WTC11 (cell line): ENCODE measurements around the gene TEX13D. TPM values are rescaled to one million over a fixed set of nuclear protein-coding genes. Genes with fewer than 3 reads are reported as not detected.

Experiments used
- ATAC-seq: fragments of 200-7000 bp; cut with Tn5 transposase; 2 replicates; pipeline ENCODE4 v1.10.0; 2021; ENCODE audit warnings: mild to moderate bottlenecking, moderate library complexity
- CTCF ChIA-PET: fragments of 300-600 bp; sonication (Branson Sonifier 250); formaldehyde crosslinking; loops from one replicate; lab custom pipeline; 2021; ENCODE audit warnings: antibody characterized with exemption; lab: Charles Lee
- POLR2A ChIA-PET: fragments of 350-600 bp; sonication (Branson Sonifier 250); formaldehyde crosslinking; loops from one replicate; lab custom pipeline; 2021; ENCODE audit warnings: antibody characterized with exemption; lab: Charles Lee
- DNase-seq: peaks from one replicate; pipeline ENCODE4 v3.0.0; 2021; ENCODE audit warnings: low spot score
- H3K27ac Mint-ChIP-seq: 2 replicates; pipeline ENCODE4 v1.8.0; 2021; ENCODE audit warnings: mixed read lengths
- H3K27me3 Mint-ChIP-seq: 2 replicates; pipeline ENCODE4 v1.8.0; 2021; ENCODE audit warnings: low read depth, mild to moderate bottlenecking, moderate library complexity, mixed read lengths
- H3K36me3 Mint-ChIP-seq: 2 replicates; pipeline ENCODE4 v1.8.0; 2021; ENCODE audit warnings: mixed read lengths
- H3K4me1 Mint-ChIP-seq: 2 replicates; pipeline ENCODE4 v1.8.0; 2022; ENCODE audit warnings: mixed read lengths
- H3K4me3 Mint-ChIP-seq: 2 replicates; pipeline ENCODE4 v1.8.0; 2021; ENCODE audit warnings: mild to moderate bottlenecking, moderate library complexity, mixed read lengths
- H3K9me3 Mint-ChIP-seq: 2 replicates; pipeline ENCODE4 v1.8.0; 2021; ENCODE audit warnings: mixed read lengths
- CBFB ChIP-seq: sonication (generic); formaldehyde crosslinking; IDR thresholded peaks from 2 replicates; pipeline ENCODE4 v1.8.1; 2022; ENCODE audit warnings: mild to moderate bottlenecking, low read depth, missing genetic modification reagents
- CREM ChIP-seq: sonication (generic); formaldehyde crosslinking; IDR thresholded peaks from 2 replicates; pipeline ENCODE4 v1.8.1; 2022; ENCODE audit warnings: mild to moderate bottlenecking, missing genetic modification reagents, moderate library complexity
- GABPB1 ChIP-seq: sonication (generic); formaldehyde crosslinking; IDR thresholded peaks from 2 replicates; pipeline ENCODE4 v1.8.1; 2023; ENCODE audit warnings: mild to moderate bottlenecking, missing genetic modification reagents
- IRF2 ChIP-seq: sonication (generic); formaldehyde crosslinking; IDR thresholded peaks from 2 replicates; pipeline ENCODE4 v1.8.0; 2022; ENCODE audit warnings: low read depth, missing genetic modification reagents, borderline replicate concordance
- PRRX2 ChIP-seq: fragments of 250-450 bp; sonication (Bioruptor Pico); IDR thresholded peaks from 2 replicates; pipeline ENCODE4 v1.8.0; 2021; ENCODE audit warnings: mild to moderate bottlenecking
- SMAD4 ChIP-seq: sonication (generic); formaldehyde crosslinking; IDR thresholded peaks from 2 replicates; pipeline ENCODE4 v1.8.0; 2022; ENCODE audit warnings: mild to moderate bottlenecking, missing genetic modification reagents
- SP1 ChIP-seq: sonication (generic); formaldehyde crosslinking; conservative IDR thresholded peaks from 2 replicates; pipeline ENCODE4 v1.8.1; 2022; ENCODE audit warnings: missing genetic modification reagents
- TCF7 ChIP-seq: sonication (generic); formaldehyde crosslinking; IDR thresholded peaks from 2 replicates; pipeline ENCODE4 v1.8.0; 2022; ENCODE audit warnings: mild to moderate bottlenecking, low read depth, missing genetic modification reagents, moderate library complexity
- TEAD4 ChIP-seq: sonication (generic); formaldehyde crosslinking; IDR thresholded peaks from 2 replicates; pipeline ENCODE4 v1.8.0; 2022; ENCODE audit warnings: mild to moderate bottlenecking, missing genetic modification reagents
- total RNA-seq: library from RNA; stranded (reverse); gene quantifications from 3 replicates; pipeline ENCODE4 v1.2.3, GENCODE V29; 2021
- TF ChIP-seq, protein P1 (sequence below): sonication (generic); formaldehyde crosslinking; IDR thresholded peaks from 2 replicates; pipeline ENCODE4 v1.8.1; 2022; ENCODE audit warnings: mild to moderate bottlenecking, moderate library complexity, missing genetic modification reagents
- TF ChIP-seq, protein P2 (sequence below): fragments of 200-600 bp; IDR thresholded peaks from 2 replicates; pipeline ENCODE4 v1.8.0; 2022; ENCODE audit warnings: antibody characterized with exemption
- TF ChIP-seq, protein P3 (sequence below): sonication (generic); formaldehyde crosslinking; IDR thresholded peaks from 2 replicates; pipeline ENCODE4 v1.8.0; 2023; ENCODE audit warnings: mild to moderate bottlenecking, missing genetic modification reagents
- TF ChIP-seq, protein P4 (sequence below): fragments of 250-450 bp; sonication (Bioruptor Pico); IDR thresholded peaks from 2 replicates; pipeline ENCODE4 v1.8.0; 2021; ENCODE audit warnings: mild to moderate bottlenecking
- TF ChIP-seq, protein P5 (sequence below): sonication (generic); formaldehyde crosslinking; IDR thresholded peaks from 2 replicates; pipeline ENCODE4 v1.8.1; 2022; ENCODE audit warnings: missing genetic modification reagents, borderline replicate concordance
- TF ChIP-seq, protein P6 (sequence below): sonication (generic); formaldehyde crosslinking; conservative IDR thresholded peaks from 2 replicates; pipeline ENCODE4 v1.8.1; 2023; ENCODE audit warnings: mild to moderate bottlenecking, low read depth, missing genetic modification reagents, moderate library complexity

TEX13D gene
- total RNA-seq, 1 experiment from 2014 or later, result not detected

DNA sequence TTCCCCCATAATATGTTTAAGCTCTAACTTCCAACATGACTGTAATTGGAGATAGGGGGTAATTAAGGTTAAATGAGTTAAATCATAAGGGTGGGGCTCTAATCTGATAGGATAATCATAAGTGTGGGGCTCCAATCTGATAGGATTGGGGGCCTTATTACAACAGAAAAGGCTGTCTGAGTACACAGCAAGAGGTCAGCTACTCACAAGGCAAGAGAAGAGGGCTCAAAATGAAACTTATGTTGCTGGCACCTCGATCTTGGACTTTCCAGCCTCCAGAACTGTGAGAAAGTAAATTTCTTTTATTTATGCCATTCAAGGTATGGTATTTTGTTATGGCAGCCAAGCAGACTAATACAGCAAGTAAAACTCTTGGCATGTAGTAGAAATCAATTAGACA lies 30.3 kb downstream of the TEX13D start:
- CTCF ChIA-PET, result no interaction called here
- POLR2A ChIA-PET, result no interaction called here
- ATAC-seq, result no peak

DNA sequence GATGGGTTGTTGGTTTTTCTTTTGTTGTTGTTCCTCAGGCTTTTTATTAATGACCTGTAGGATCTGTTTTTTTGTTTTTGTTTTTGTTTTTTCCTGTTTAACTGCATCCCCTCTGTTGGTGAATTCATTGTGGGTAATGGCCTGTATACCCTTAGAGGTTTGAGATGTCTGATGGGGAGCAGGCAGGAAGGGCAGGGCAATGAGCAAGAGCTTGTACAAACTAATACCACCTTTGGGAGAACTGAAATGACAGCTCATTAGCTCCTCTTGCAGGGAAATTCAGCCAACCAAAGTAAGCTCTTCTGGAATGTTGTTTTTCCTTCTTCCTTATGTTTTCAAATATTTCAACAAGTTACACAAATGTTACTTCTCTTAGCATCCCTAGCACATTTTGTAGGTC lies 37.3 kb downstream of the TEX13D start:
- CTCF ChIA-PET, result no interaction called here
- no peak overlapping the region for H3K4me3 Mint-ChIP-seq
- POLR2A ChIA-PET, result no interaction called here
- TF ChIP-seq TCF7 (CRISPR knock-in tag), result no peak
- no peak for TF ChIP-seq SP1 (CRISPR knock-in tag)
- no peak for TF ChIP-seq GABPB1 (CRISPR knock-in tag)
- TF ChIP-seq, protein P1, sequence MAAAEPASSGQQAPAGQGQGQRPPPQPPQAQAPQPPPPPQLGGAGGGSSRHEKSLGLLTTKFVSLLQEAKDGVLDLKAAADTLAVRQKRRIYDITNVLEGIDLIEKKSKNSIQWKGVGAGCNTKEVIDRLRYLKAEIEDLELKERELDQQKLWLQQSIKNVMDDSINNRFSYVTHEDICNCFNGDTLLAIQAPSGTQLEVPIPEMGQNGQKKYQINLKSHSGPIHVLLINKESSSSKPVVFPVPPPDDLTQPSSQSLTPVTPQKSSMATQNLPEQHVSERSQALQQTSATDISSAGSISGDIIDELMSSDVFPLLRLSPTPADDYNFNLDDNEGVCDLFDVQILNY (CRISPR knock-in tag), result no peak
- TF ChIP-seq, protein P2, sequence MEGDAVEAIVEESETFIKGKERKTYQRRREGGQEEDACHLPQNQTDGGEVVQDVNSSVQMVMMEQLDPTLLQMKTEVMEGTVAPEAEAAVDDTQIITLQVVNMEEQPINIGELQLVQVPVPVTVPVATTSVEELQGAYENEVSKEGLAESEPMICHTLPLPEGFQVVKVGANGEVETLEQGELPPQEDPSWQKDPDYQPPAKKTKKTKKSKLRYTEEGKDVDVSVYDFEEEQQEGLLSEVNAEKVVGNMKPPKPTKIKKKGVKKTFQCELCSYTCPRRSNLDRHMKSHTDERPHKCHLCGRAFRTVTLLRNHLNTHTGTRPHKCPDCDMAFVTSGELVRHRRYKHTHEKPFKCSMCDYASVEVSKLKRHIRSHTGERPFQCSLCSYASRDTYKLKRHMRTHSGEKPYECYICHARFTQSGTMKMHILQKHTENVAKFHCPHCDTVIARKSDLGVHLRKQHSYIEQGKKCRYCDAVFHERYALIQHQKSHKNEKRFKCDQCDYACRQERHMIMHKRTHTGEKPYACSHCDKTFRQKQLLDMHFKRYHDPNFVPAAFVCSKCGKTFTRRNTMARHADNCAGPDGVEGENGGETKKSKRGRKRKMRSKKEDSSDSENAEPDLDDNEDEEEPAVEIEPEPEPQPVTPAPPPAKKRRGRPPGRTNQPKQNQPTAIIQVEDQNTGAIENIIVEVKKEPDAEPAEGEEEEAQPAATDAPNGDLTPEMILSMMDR, result no peak
- no peak for TF ChIP-seq CREM (CRISPR knock-in tag)
- ATAC-seq, result no peak
- H3K4me1 Mint-ChIP-seq, result no peaks in the 10 kb centered on the region
- no peaks in the 10 kb centered on the region for H3K9me3 Mint-ChIP-seq
- no peaks in the 10 kb centered on the region for H3K36me3 Mint-ChIP-seq
- DNase-seq, result no peak
- no peak overlapping the region for H3K27ac Mint-ChIP-seq
- no peaks in the 10 kb centered on the region for H3K27me3 Mint-ChIP-seq

More for the DNA sequence above, 30.3 kb downstream of the TEX13D start:
- Mint-ChIP-seq H3K4me3 (no peak overlapping the region), H3K4me1 (no peaks in the 10 kb centered on the region), H3K9me3 (no peaks in the 10 kb centered on the region), H3K36me3 (no peaks in the 10 kb centered on the region), H3K27me3 (no peaks in the 10 kb centered on the region; the same call in 1 of the 2 replicates), H3K27ac (no peak overlapping the region)
- TF ChIP-seq, protein P3, sequence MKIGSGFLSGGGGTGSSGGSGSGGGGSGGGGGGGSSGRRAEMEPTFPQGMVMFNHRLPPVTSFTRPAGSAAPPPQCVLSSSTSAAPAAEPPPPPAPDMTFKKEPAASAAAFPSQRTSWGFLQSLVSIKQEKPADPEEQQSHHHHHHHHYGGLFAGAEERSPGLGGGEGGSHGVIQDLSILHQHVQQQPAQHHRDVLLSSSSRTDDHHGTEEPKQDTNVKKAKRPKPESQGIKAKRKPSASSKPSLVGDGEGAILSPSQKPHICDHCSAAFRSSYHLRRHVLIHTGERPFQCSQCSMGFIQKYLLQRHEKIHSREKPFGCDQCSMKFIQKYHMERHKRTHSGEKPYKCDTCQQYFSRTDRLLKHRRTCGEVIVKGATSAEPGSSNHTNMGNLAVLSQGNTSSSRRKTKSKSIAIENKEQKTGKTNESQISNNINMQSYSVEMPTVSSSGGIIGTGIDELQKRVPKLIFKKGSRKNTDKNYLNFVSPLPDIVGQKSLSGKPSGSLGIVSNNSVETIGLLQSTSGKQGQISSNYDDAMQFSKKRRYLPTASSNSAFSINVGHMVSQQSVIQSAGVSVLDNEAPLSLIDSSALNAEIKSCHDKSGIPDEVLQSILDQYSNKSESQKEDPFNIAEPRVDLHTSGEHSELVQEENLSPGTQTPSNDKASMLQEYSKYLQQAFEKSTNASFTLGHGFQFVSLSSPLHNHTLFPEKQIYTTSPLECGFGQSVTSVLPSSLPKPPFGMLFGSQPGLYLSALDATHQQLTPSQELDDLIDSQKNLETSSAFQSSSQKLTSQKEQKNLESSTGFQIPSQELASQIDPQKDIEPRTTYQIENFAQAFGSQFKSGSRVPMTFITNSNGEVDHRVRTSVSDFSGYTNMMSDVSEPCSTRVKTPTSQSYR (CRISPR knock-in tag), result no peak
- no peak for DNase-seq

DNA sequence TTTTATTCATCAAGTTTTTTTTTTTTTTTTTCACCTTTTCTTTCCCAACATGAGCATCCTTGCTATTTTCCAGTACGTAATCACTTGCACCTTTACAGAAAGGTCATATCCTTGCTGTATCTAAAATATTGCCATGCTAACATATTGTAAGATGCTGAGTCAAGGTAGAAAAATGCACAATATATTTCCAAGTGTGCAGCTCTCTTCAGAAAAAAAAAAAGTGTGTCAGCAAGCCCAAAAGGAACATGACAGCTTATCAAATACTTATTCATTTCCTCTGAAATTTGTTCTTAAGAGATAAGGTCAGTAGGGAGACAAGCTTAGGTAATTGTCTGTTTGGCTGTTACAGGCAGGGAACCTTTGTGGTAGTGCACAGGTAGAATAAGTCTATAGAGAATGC lies 40.9 kb downstream of the TEX13D start:
- no peaks in the 10 kb centered on the region for H3K36me3 Mint-ChIP-seq
- H3K4me3 Mint-ChIP-seq, result no peak overlapping the region
- ATAC-seq (no peak), DNase-seq (no peak)
- 0 out of 2 replicates have a peak, but pooled peaks cover 6% of the 10 kb centered on the region for H3K4me1 Mint-ChIP-seq
- no peaks in the 10 kb centered on the region for H3K27me3 Mint-ChIP-seq
- no peaks in the 10 kb centered on the region for H3K9me3 Mint-ChIP-seq
- ChIA-PET CTCF (no interaction called here), POLR2A (no interaction called here)
- TF ChIP-seq, protein P4, sequence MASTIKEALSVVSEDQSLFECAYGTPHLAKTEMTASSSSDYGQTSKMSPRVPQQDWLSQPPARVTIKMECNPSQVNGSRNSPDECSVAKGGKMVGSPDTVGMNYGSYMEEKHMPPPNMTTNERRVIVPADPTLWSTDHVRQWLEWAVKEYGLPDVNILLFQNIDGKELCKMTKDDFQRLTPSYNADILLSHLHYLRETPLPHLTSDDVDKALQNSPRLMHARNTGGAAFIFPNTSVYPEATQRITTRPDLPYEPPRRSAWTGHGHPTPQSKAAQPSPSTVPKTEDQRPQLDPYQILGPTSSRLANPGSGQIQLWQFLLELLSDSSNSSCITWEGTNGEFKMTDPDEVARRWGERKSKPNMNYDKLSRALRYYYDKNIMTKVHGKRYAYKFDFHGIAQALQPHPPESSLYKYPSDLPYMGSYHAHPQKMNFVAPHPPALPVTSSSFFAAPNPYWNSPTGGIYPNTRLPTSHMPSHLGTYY, result no peak
- TF ChIP-seq, protein P5, sequence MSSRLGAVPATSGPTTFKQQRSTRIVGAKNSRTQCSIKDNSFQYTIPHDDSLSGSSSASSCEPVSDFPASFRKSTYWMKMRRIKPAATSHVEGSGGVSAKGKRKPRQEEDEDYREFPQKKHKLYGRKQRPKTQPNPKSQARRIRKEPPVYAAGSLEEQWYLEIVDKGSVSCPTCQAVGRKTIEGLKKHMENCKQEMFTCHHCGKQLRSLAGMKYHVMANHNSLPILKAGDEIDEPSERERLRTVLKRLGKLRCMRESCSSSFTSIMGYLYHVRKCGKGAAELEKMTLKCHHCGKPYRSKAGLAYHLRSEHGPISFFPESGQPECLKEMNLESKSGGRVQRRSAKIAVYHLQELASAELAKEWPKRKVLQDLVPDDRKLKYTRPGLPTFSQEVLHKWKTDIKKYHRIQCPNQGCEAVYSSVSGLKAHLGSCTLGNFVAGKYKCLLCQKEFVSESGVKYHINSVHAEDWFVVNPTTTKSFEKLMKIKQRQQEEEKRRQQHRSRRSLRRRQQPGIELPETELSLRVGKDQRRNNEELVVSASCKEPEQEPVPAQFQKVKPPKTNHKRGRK (CRISPR knock-in tag), result no peak
- TF ChIP-seq SMAD4 (CRISPR knock-in tag), result no peak
- TF ChIP-seq, protein P3 (CRISPR knock-in tag), result no peak
- no peak for TF ChIP-seq TEAD4 (CRISPR knock-in tag)
- no peak for TF ChIP-seq CBFB (CRISPR knock-in tag)
- no peak for TF ChIP-seq PRRX2
- no peak for TF ChIP-seq GABPB1 (CRISPR knock-in tag)
- no peak for TF ChIP-seq IRF2 (CRISPR knock-in tag)
- TF ChIP-seq, protein P6, sequence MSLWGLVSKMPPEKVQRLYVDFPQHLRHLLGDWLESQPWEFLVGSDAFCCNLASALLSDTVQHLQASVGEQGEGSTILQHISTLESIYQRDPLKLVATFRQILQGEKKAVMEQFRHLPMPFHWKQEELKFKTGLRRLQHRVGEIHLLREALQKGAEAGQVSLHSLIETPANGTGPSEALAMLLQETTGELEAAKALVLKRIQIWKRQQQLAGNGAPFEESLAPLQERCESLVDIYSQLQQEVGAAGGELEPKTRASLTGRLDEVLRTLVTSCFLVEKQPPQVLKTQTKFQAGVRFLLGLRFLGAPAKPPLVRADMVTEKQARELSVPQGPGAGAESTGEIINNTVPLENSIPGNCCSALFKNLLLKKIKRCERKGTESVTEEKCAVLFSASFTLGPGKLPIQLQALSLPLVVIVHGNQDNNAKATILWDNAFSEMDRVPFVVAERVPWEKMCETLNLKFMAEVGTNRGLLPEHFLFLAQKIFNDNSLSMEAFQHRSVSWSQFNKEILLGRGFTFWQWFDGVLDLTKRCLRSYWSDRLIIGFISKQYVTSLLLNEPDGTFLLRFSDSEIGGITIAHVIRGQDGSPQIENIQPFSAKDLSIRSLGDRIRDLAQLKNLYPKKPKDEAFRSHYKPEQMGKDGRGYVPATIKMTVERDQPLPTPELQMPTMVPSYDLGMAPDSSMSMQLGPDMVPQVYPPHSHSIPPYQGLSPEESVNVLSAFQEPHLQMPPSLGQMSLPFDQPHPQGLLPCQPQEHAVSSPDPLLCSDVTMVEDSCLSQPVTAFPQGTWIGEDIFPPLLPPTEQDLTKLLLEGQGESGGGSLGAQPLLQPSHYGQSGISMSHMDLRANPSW (CRISPR knock-in tag), result no peak
- no peak overlapping the region for H3K27ac Mint-ChIP-seq
